ENCODE measurements around the gene C1orf116.

DNA sequence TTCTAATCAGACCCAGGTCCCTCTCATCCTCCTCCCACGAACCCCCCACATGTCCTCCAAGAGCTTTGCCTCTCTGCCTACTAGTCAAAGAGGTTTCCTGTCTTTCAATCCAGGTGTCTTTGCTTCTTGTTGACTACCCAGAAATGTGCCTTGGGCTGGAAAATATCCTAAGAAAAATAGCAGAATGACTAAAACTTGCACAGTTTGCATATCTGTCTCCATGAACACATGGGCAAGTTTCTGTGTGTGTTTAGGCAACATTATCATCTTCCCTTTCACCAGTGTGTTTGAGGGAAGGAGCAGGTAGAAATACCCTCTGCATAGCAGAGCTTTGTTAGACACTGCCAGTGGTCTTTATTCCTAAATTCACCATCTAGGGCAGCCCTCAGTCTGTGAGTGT lies 1.5 kb downstream of the C1orf116 start:
- no peak for TF ChIP-seq CTCF (conservative IDR thresholded peaks at IDR 0.05)
- TF ChIP-seq EZH2 (IDR thresholded peaks at IDR 0.05; ENCODE audit: low read depth), result no peak
